ENCODE data around the gene GBX2. TPM values are rescaled to one million over a fixed set of nuclear protein-coding genes. Genes with fewer than 3 reads are reported as not detected.

Gene GBX2
- total and polyA plus RNA-seq, 4 donors, result 0.59 to 1.3 TPM; not detected in 2

GRCh38 chr2:236209996-236210395 is 41.8 kb upstream of the GBX2 start:
- Histone ChIP-seq H3K4me3 (ENCODE audit: low read length in 2 of 2) (no peak overlapping the region), H3K4me1 (ENCODE audit: control insufficient read depth in 1 of 2, insufficient read depth in 2 of 2, low read length in 2 of 2) (no peaks in the 10 kb centered on the region), H3K27ac (ENCODE audit: low read depth in 1 of 2, low read length in 2 of 2) (no peak overlapping the region), H3K27me3 (ENCODE audit: control insufficient read depth in 1 of 2, insufficient read depth in 2 of 2, low read length in 1 of 2) (no peaks in the 10 kb centered on the region), H3K36me3 (ENCODE audit: control insufficient read depth in 1 of 2, insufficient read depth in 2 of 2, low read length in 1 of 2) (no peaks in the 10 kb centered on the region), H3K9me3 (ENCODE audit: control insufficient read depth, low read length) (peaks cover 5% of the 10 kb centered on the region)
- DNase-seq, result no peak
- 78 to 88% methylated on average over 5 of the region's 5 CpGs for WGBS, 2 donors
- intact Hi-C loops (cut with DNase I), result no loop called here
- ATAC-seq (ENCODE audit: low FRiP score), result no peak

DNA sequence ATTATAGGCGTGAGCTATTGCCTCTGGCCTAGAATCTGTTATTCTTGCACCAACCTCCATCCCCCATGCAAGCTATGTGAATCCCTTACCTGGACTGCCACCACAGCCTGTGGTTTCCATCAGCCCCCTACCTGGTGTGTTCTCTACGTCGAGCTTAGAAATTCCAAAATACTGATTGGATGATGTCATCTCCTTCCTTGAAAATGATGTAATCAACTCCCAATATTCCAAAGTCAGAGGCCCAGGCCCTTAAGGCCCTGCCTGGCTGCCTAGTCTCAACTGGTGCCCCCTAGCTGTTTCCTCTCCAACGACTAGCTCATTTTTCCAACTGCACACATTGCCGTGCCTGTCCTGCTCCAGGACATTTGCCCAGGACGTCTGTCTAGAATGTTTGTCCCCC is 41.3 kb upstream of the GBX2 start:
- intact Hi-C loops (cut with DNase I), result no loop called here

GRCh38 chr2:236208019-236208926 is 40.1 kb upstream of the GBX2 start:
- Histone ChIP-seq H3K27me3 (ENCODE audit: control insufficient read depth in 1 of 2, insufficient read depth in 2 of 2, low read length in 1 of 2) (no peaks in the 10 kb centered on the region), H3K36me3 (ENCODE audit: control insufficient read depth in 1 of 2, insufficient read depth in 2 of 2, low read length in 1 of 2) (no peaks in the 10 kb centered on the region), H3K27ac (ENCODE audit: low read depth in 1 of 2, low read length in 2 of 2) (no peak overlapping the region), H3K4me3 (ENCODE audit: low read length in 2 of 2) (no peak overlapping the region), H3K9me3 (ENCODE audit: control insufficient read depth, low read length) (peaks cover 10% of the 10 kb centered on the region), H3K4me1 (ENCODE audit: control insufficient read depth in 1 of 2, insufficient read depth in 2 of 2, low read length in 2 of 2) (no peaks in the 10 kb centered on the region)
- WGBS, 2 donors, result 47 to 54% methylated on average over 28 of the region's 28 CpGs
- DNase-seq (no peak), ATAC-seq (ENCODE audit: low FRiP score) (no peak)
- intact Hi-C loops (cut with DNase I), result no loop called here

More for the DNA sequence above, 41.3 kb upstream of the GBX2 start:
- DNase-seq, result no peak
- no peak overlapping the region for H3K27ac ChIP-seq (ENCODE audit: low read depth in 1 of 2, low read length in 2 of 2)
- no peaks in the 10 kb centered on the region for H3K27me3 ChIP-seq (ENCODE audit: control insufficient read depth in 1 of 2, insufficient read depth in 2 of 2, low read length in 1 of 2)
- no peaks in the 10 kb centered on the region for H3K4me1 ChIP-seq (ENCODE audit: control insufficient read depth in 1 of 2, insufficient read depth in 2 of 2, low read length in 2 of 2)
- WGBS, 2 donors, result 59 to 67% methylated on average over 6 of the region's 6 CpGs
- H3K4me3 ChIP-seq (ENCODE audit: low read length in 2 of 2), result no peak overlapping the region
- H3K9me3 ChIP-seq (ENCODE audit: control insufficient read depth, low read length), result peaks cover 7% of the 10 kb centered on the region
- H3K36me3 ChIP-seq (ENCODE audit: control insufficient read depth in 1 of 2, insufficient read depth in 2 of 2, low read length in 1 of 2), result no peaks in the 10 kb centered on the region
- no peak for ATAC-seq (ENCODE audit: low FRiP score)

DNA sequence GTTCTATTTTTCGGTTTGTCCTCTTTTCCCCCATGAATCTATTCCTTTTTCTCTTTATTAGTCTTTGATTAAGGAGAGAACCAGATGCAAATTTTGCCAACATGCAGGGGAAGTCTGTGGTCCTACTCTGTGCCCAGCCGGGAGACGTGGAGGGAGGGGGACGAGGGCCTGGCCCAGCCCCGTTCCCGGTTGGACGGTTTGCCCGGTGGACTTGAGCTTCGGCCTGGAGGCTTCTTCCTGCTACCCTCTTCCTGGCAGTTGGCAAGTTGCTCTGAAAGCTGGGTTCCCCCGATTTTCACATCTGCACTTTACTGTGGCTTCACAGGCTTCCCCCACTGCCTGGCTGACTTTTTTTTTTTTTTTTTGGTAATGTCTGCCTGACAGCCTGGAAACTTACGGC is 39.3 kb upstream of the GBX2 start:
- Histone ChIP-seq H3K4me3 (ENCODE audit: low read length in 2 of 2) (no peak overlapping the region), H3K9me3 (ENCODE audit: control insufficient read depth, low read length) (peaks cover 10% of the 10 kb centered on the region), H3K27me3 (ENCODE audit: control insufficient read depth in 1 of 2, insufficient read depth in 2 of 2, low read length in 1 of 2) (no peaks in the 10 kb centered on the region), H3K4me1 (ENCODE audit: control insufficient read depth in 1 of 2, insufficient read depth in 2 of 2, low read length in 2 of 2) (no peaks in the 10 kb centered on the region), H3K27ac (ENCODE audit: low read depth in 1 of 2, low read length in 2 of 2) (no peak overlapping the region), H3K36me3 (ENCODE audit: control insufficient read depth in 1 of 2, insufficient read depth in 2 of 2, low read length in 1 of 2) (no peaks in the 10 kb centered on the region)
- ATAC-seq (ENCODE audit: low FRiP score), result no peak
- WGBS, 2 donors, result 79 to 86% methylated on average over 11 of the region's 11 CpGs
- no peak for DNase-seq
- intact Hi-C loops (cut with DNase I), result no loop called here

DNA sequence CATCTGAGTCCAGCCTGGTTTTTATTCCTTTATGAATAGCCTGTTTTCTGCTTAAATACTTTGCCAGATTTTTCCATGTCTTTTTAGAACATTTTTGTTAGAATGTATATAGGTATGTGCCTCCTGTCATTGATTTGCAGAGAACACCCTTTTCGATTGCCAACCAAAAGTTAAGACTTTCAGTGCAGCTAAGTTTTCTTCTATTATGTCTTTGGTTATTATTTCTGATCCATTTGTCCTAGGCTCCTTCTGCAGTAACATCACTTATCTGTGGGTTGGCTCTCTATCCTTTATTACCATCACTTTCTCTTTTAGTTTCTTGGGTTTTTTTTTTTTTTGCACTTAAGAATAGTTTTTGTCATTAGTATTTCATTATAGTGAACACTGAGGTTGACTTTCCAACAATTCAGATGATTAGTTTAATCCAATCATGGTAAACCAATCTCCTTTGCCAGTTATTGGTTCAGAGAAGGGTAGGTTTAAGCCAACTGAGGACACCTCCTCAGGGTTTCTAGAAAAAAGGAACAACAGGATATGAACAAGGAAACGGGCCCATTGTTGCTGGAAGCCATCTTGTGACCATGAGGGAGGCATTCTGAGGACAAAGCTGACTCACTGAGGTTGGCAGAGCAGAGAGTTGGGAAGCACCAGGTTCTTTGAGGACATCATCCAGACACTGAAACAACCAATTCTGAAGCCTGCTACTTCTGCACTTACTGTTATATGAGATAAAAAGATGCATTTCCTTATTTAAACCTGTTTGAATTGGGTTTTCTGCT is 37.9 kb upstream of the GBX2 start:
- intact Hi-C loops (cut with DNase I), result no loop called here
- peaks cover 10% of the 10 kb centered on the region for H3K9me3 ChIP-seq (ENCODE audit: control insufficient read depth, low read length)
- no peaks in the 10 kb centered on the region for H3K36me3 ChIP-seq (ENCODE audit: control insufficient read depth in 1 of 2, insufficient read depth in 2 of 2, low read length in 1 of 2)
- H3K27ac ChIP-seq (ENCODE audit: low read depth in 1 of 2, low read length in 2 of 2), result no peak overlapping the region
- 77 to 80% methylated on average over 2 of the region's 2 CpGs for WGBS, 2 donors
- H3K4me3 ChIP-seq (ENCODE audit: low read length in 2 of 2), result no peak overlapping the region
- H3K4me1 ChIP-seq (ENCODE audit: control insufficient read depth in 1 of 2, insufficient read depth in 2 of 2, low read length in 2 of 2), result no peaks in the 10 kb centered on the region
- no peak for ATAC-seq (ENCODE audit: low FRiP score)
- DNase-seq, result no peak
- H3K27me3 ChIP-seq (ENCODE audit: control insufficient read depth in 1 of 2, insufficient read depth in 2 of 2, low read length in 1 of 2), result no peaks in the 10 kb centered on the region

GRCh38 chr2:236204953-236205352 is 36.8 kb upstream of the GBX2 start:
- Histone ChIP-seq H3K27me3 (ENCODE audit: control insufficient read depth in 1 of 2, insufficient read depth in 2 of 2, low read length in 1 of 2) (no peaks in the 10 kb centered on the region), H3K4me1 (ENCODE audit: control insufficient read depth in 1 of 2, insufficient read depth in 2 of 2, low read length in 2 of 2) (no peaks in the 10 kb centered on the region), H3K36me3 (ENCODE audit: control insufficient read depth in 1 of 2, insufficient read depth in 2 of 2, low read length in 1 of 2) (no peaks in the 10 kb centered on the region), H3K27ac (ENCODE audit: low read depth in 1 of 2, low read length in 2 of 2) (no peak overlapping the region), H3K4me3 (ENCODE audit: low read length in 2 of 2) (no peak overlapping the region), H3K9me3 (ENCODE audit: control insufficient read depth, low read length) (peaks cover 10% of the 10 kb centered on the region)
- 78 to 98% methylated on average over 5 of the region's 5 CpGs for WGBS, 2 donors
- ATAC-seq (ENCODE audit: low FRiP score) (no peak), DNase-seq (no peak)
- intact Hi-C loops (cut with DNase I), result no loop called here

- H3K27me3 ChIP-seq (ENCODE audit: control insufficient read depth in 1 of 2, insufficient read depth in 2 of 2, low read length in 1 of 2), result no peaks in the 10 kb centered on the region
- no peaks in the 10 kb centered on the region for H3K4me1 ChIP-seq (ENCODE audit: control insufficient read depth in 1 of 2, insufficient read depth in 2 of 2, low read length in 2 of 2)
- 57 to 67% methylated on average over 7 of the region's 7 CpGs for WGBS, 2 donors
- intact Hi-C loops (cut with DNase I), result no loop called here
- no peak overlapping the region for H3K27ac ChIP-seq (ENCODE audit: low read depth in 1 of 2, low read length in 2 of 2)
- no peak overlapping the region for H3K4me3 ChIP-seq (ENCODE audit: low read length in 2 of 2)
- H3K36me3 ChIP-seq (ENCODE audit: control insufficient read depth in 1 of 2, insufficient read depth in 2 of 2, low read length in 1 of 2), result no peaks in the 10 kb centered on the region
- DNase-seq (no peak), ATAC-seq (ENCODE audit: low FRiP score) (no peak)
- peaks cover 7% of the 10 kb centered on the region for H3K9me3 ChIP-seq (ENCODE audit: control insufficient read depth, low read length)
Observed at GRCh38 chr2:236200378-236200777, 32.2 kb upstream of the GBX2 start.

GRCh38 chr2:236196366-236196765 is 28.2 kb upstream of the GBX2 start:
- H3K27me3 ChIP-seq (ENCODE audit: control insufficient read depth in 1 of 2, insufficient read depth in 2 of 2, low read length in 1 of 2), result no peaks in the 10 kb centered on the region
- no peak overlapping the region for H3K4me3 ChIP-seq (ENCODE audit: low read length in 2 of 2)
- DNase-seq, result no peak
- WGBS, 2 donors, result 59 to 74% methylated on average over 7 of the region's 7 CpGs
- no peak for ATAC-seq (ENCODE audit: low FRiP score)
- no peaks in the 10 kb centered on the region for H3K9me3 ChIP-seq (ENCODE audit: control insufficient read depth, low read length)
- intact Hi-C loops (cut with DNase I), result no loop called here
- no peaks in the 10 kb centered on the region for H3K4me1 ChIP-seq (ENCODE audit: control insufficient read depth in 1 of 2, insufficient read depth in 2 of 2, low read length in 2 of 2)
- no peaks in the 10 kb centered on the region for H3K36me3 ChIP-seq (ENCODE audit: control insufficient read depth in 1 of 2, insufficient read depth in 2 of 2, low read length in 1 of 2)
- no peak overlapping the region for H3K27ac ChIP-seq (ENCODE audit: low read depth in 1 of 2, low read length in 2 of 2)

All from aorta (tissue), 5 donors.